Heart left ventricle (tissue), 16 donors: ENCODE measurements around the gene H2AZ2. TPM values are rescaled to one million over a fixed set of nuclear protein-coding genes. Genes with fewer than 3 reads are reported as not detected.
A peak's percentile ranks its signal among the peaks of the same experiment; 100 is the strongest.
"Not testable (repeated sequence)": the region's sequence is repeated elsewhere in the genome, so short reads cannot be mapped to it uniquely, and the experiment has no call there.

Experiments used
- ATAC-seq, 4 donors: fragments of 200-7000 bp; cut with Tn5 transposase; one replicate each; pipeline ENCODE4 v1.9.1; 2020 to 2022; ENCODE audit warnings: moderate library complexity in 4 of 4, mild to moderate bottlenecking in 3 of 4, moderate number of reproducible peaks in 1 of 4
- DNase-seq, 5 donors: peaks; one replicate each; pipeline ENCODE4 v3.0.0-alpha.2; 2020
- H3K27ac ChIP-seq, 12 donors: fragments of 200-600 bp; sonication (generic) in 4 of 12; one replicate each; pipeline versions ENCODE4 v1.5.0 to v1.8.0; 2016 to 2022; ENCODE audit warnings: mild to moderate bottlenecking in 2 of 12
- H3K27me3 ChIP-seq, 9 donors: fragments of 200-600 bp; sonication (generic) in 2 of 9; one replicate each; pipeline versions ENCODE4 v1.5.1 to v1.8.0; 2016 to 2022; ENCODE audit warnings: mild to moderate bottlenecking in 3 of 9
- H3K36me3 ChIP-seq, 9 donors: fragments of 200-600 bp; sonication (generic) in 2 of 9; one replicate each; pipeline versions ENCODE4 v1.5.0 to v1.8.0; 2018 to 2022; ENCODE audit warnings: mild to moderate bottlenecking in 2 of 9
- H3K4me1 ChIP-seq, 12 donors: fragments of 200-600 bp; sonication (generic) in 4 of 12; one replicate each; pipeline versions ENCODE4 v1.5.0 to v1.8.0; 2016 to 2022; ENCODE audit warnings: mild to moderate bottlenecking in 3 of 12
- H3K4me3 ChIP-seq, 12 donors: fragments of 200-600 bp; sonication (generic) in 4 of 12; one replicate each; pipeline versions ENCODE4 v1.5.0 to v1.8.0; 2017 to 2022; ENCODE audit warnings: mild to moderate bottlenecking in 9 of 12, moderate library complexity in 4 of 12
- H3K9me3 ChIP-seq, 12 donors: fragments of 200-600 bp; sonication (generic) in 4 of 12; one replicate each; pipeline versions ENCODE4 v1.5.0 to v1.8.0; 2016 to 2022; ENCODE audit warnings: mild to moderate bottlenecking in 1 of 12
- POLR2A ChIP-seq, 2 donors: fragments of 450-650 bp; IDR thresholded peaks; one replicate each; pipeline ENCODE4 v1.6.1; 2017; ENCODE audit warnings: antibody characterized with exemption in 2 of 2, mild to moderate bottlenecking in 2 of 2, moderate library complexity in 2 of 2
- WGBS, 4 donors: extraction: QIAGEN DNeasy Blood & Tissue Kit in 2 of 4; methylation state at CpG; one replicate each; pipeline versions ENCODE4 v1.1.5 to v1.1.7; 2013 to 2018; 5-methylcytosine and 5-hydroxymethylcytosine counted together
- intact Hi-C, 10 donors: fragments of 100-400 bp; cut with DNase I; formaldehyde crosslinking; loops; one replicate each; pipeline versions ENCODE4 v1.11.1 to v1.14.2; 2022
- polyA plus RNA-seq, 2 donors: library from polyadenylated mRNA; stranded (reverse); fragments of 200-250 nt; gene quantifications; one replicate each; pipeline ENCODE4 v1.2.3, GENCODE V29; 2013
- total RNA-seq, 9 donors: library from RNA; depleted of rRNA in 2 of 9; stranded (reverse); fragments of >200 nt in 2 of 9; fragmentation: NEBNext Ultra II Directional in 3 of 9; extraction: Animal tissue kit (Norgen Biotek cat#: 25700) in 3 of 9; gene quantifications; one replicate each; pipeline versions ENCODE4 v1.1.0 to v1.2.4, GENCODE V29; 2016 to 2023
- TF ChIP-seq, protein P1 (sequence below), 12 donors: fragments of 200-600 bp; sonication (generic) in 4 of 12; IDR thresholded peaks; one replicate each; pipeline versions ENCODE4 v1.5.0 to v1.8.0; 2018 to 2022; ENCODE audit warnings: antibody characterized with exemption in 12 of 12, mild to moderate bottlenecking in 5 of 12
- donor health status: ischemic (EF 13 %, LVEDD 7.1; RV severe dilation, severe dysfunction).
- donor health status: healthy with polysubstance abuse.
- donor health status: DM: no; HTN: yes; CAD: no.
- donor health status: DM: no; HTN: no; CAD: no.
- donor health status: ischemic (EF 25% LVEDD 6.9; RV normal size, moderate dysfunction).
- donor health status: ischemic (EF 25% LVEDD 5.7; RV mildly dilated, moderate dysfunction).
- donor health status: healthy.
- donor health status: DM: yes; HTN: yes; CAD: no.
- donor health status: ischemic (EF 35%, LVEDD 5.7; RV mildly dilated, moderate dysfunction).
- donor health status: nonischemic (EF 11% LVEDD 7.7; RV severe dilation, severe dysfunction).
- donor health status: DM: yes; HTN: yes; CAD: no.
- donor health status: PGD.
- donor health status: ischemic (EF 29% LVEDD 5.4; RV normal size, mild dysfunction).
- donor health status: nonischemic (EF 23%, LVEDD 6.1; RV moderate dilation, normal function).

The H2AZ2 gene
- total and polyA plus RNA-seq, 11 donors = 161 to 274 (median 219) TPM

DNA sequence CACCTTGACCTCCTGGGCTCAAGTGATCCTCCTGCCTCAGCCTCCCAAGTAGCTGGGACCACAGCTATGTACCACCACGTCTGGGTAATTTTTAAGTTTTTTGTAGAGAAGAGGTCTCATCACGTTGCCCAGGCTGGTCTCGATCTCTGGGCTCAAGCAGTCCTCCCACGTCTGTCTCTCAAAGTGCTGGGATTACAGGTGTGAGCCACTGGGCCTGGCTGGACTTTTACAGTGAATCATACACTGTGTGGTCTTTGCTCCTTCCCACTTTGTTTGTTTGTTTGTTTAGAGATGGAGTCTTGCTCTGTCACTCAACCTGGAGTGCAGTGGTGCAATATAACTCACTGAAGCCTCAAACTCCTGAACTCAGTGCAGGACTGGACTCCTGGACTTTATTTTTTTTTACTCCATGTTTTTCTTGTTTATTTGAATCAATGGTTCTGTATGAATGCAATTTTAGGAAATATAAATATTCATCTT, 38.9 kb downstream of the H2AZ2 start:
- H3K9me3 ChIP-seq = no peaks in the 10 kb centered on the region
- intact Hi-C loops = no loop called here
- no peaks in the 10 kb centered on the region for H3K27me3 ChIP-seq
- TF ChIP-seq, protein P1, sequence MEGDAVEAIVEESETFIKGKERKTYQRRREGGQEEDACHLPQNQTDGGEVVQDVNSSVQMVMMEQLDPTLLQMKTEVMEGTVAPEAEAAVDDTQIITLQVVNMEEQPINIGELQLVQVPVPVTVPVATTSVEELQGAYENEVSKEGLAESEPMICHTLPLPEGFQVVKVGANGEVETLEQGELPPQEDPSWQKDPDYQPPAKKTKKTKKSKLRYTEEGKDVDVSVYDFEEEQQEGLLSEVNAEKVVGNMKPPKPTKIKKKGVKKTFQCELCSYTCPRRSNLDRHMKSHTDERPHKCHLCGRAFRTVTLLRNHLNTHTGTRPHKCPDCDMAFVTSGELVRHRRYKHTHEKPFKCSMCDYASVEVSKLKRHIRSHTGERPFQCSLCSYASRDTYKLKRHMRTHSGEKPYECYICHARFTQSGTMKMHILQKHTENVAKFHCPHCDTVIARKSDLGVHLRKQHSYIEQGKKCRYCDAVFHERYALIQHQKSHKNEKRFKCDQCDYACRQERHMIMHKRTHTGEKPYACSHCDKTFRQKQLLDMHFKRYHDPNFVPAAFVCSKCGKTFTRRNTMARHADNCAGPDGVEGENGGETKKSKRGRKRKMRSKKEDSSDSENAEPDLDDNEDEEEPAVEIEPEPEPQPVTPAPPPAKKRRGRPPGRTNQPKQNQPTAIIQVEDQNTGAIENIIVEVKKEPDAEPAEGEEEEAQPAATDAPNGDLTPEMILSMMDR (IDR thresholded peaks at IDR 0.05) = no peak
- no peak for TF ChIP-seq POLR2A (IDR thresholded peaks at IDR 0.05)
- WGBS, 4 donors = 86 to 92% (median 90%) methylated on average over 4 of the region's 4 CpGs
- H3K27ac ChIP-seq = no peak overlapping the region
- peaks cover 0 to 16% (median 12%) of the 10 kb centered on the region in 9 donors for H3K36me3 ChIP-seq
- ATAC-seq (no peak), DNase-seq (no peak)
- no peak overlapping the region for H3K4me3 ChIP-seq
- H3K4me1 ChIP-seq = no peaks in the 10 kb centered on the region

DNA sequence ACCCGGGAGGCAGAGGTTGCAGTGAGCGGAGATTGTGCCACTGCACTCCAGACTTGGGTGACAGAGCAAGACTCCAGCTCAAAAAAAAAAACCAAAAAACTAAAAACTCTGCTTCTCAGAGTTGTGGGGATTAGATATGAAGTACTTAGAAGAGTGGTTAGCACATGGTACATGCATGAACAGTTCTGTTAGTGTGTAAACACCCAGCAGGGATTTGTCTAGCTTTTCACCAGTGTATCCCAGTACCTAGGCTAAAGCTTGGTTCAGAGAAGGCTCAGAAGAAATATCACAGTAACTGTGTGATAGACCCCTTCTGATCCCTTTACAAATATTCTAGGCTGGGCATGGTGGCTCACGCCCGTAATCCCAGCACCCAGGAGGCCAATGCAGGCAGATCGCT, 41.9 kb downstream of the H2AZ2 start:
- Histone ChIP-seq H3K9me3 (no peaks in the 10 kb centered on the region), H3K27me3 (no peaks in the 10 kb centered on the region), H3K4me1 (no peaks in the 10 kb centered on the region), H3K4me3 (no peak overlapping the region), H3K27ac (no peak overlapping the region), H3K36me3 (peaks cover 0 to 46% (median 40%) of the 10 kb centered on the region in 9 donors)
- no peak for DNase-seq
- 93 to 95% (median 94%) methylated on average over 5 of the region's 5 CpGs for WGBS, 4 donors
- no peak for ATAC-seq
- TF ChIP-seq POLR2A (IDR thresholded peaks at IDR 0.05) = no peak
- TF ChIP-seq, protein P1 (IDR thresholded peaks at IDR 0.05) = no peak
- intact Hi-C loops = no loop called here

DNA sequence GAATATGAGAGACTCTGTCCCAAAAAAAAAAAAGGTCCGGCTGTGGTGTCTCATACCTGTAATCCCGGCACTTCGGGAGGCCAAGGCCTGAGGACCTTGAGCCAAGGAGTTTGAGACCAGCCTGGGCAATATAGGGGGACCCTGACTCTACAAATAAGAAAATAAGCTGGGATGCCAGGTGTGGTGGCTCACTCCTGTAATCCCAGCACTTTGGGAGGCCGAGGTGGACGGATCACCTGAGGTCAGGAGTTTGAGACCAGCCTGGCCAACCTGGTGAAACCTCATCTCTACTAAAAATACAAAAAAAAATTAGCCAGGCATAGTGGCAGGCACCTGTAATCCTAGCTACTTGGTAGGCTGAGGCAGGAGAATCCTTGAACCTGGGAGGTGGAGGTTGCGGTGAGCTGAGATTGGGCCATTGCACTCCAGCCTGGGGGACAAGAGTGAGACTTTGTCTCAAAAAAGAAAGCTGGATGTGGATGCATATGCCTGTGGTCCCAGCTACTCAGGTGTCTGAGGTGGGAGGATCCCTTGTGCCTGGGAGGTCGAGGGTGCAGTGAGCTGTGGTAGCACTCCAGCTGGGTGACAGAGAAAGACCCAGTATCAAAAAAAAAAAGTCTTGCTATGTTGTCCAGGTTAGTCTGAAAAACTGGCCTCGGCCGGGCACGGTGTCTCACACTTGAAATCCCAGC, 43.9 kb downstream of the H2AZ2 start:
- H3K36me3 ChIP-seq = peaks cover 3 to 66% (median 59%) of the 10 kb centered on the region in 9 donors
- not testable (repeated sequence) for DNase-seq, H3K27me3 ChIP-seq, H3K9me3 ChIP-seq, H3K27ac ChIP-seq, H3K4me3 ChIP-seq
- peak in 1 of 4 donors; percentile 8 for ATAC-seq
- H3K4me1 ChIP-seq = peaks cover 0 to 11% (median 6%) of the 10 kb centered on the region in 12 donors
- 92 to 95% (median 94%) methylated on average over 10 of the region's 10 CpGs for WGBS, 4 donors
- intact Hi-C loops = loop anchor here in 1 of 10 donors (5.0 kb wide), 1 partner anchor 33 kb away; no protein-coding TSS in a partner anchor

DNA sequence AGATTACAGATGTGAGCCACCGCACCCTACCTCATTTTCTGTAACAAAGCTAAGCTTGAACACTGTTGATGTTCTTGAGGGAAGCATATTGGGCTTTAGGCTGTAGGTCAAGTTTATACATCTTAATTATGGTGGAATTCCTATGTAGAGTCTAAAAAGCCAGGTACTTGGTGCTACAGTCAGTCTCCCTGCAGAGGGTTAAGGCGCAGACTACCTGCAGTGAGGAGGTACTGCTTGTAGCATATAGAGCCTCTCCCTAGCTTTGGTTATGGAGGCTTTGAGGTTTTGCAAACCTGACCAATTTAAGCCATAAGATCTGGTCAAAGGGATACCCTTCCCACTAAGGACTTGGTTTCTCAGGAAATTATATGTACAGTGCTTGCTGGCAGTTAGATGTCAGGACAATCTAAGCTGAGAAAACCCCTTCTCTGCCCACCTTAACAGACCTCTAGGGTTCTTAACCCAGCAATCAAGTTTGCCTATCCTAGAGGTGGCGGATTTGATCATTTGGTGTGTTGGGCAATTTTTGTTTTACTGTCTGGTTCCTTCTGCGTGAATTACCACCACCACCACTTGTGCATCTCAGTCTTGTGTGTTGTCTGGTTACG, 45.4 kb downstream of the H2AZ2 start:
- ATAC-seq = no peak
- Histone ChIP-seq H3K9me3 (no peaks in the 10 kb centered on the region), H3K4me1 (peaks cover 7 to 25% (median 20%) of the 10 kb centered on the region in 12 donors), H3K27me3 (no peaks in the 10 kb centered on the region), H3K36me3 (peaks cover 3 to 74% (median 67%) of the 10 kb centered on the region in 9 donors), H3K4me3 (no peak overlapping the region), H3K27ac (no peak overlapping the region)
- WGBS, 4 donors = 95 to 98% (median 96%) methylated on average over 5 of the region's 5 CpGs
- TF ChIP-seq POLR2A (IDR thresholded peaks at IDR 0.05) = no peak
- TF ChIP-seq, protein P1 (IDR thresholded peaks at IDR 0.05) = no peak
- intact Hi-C loops = loop anchor here in 1 of 10 donors (5.0 kb wide), 1 partner anchor 35 kb away; no protein-coding TSS in a partner anchor
- no peak for DNase-seq
